OCI-LY7 (cell line): ENCODE results near the gene SHISAL2A.

Experiments used
- CTCF ChIP-seq: fragments of 200-600 bp; sonication (generic); conservative IDR thresholded peaks from 2 replicates; pipeline ENCODE4 v1.5.1; 2014; ENCODE audit warnings: mild to moderate bottlenecking, antibody characterized with exemption, low read length, moderate library complexity, mixed read lengths
- EZH2phosphoT487 ChIP-seq: fragments of 200-600 bp; sonication (generic); IDR thresholded peaks from 2 replicates; pipeline ENCODE4 v1.6.1; 2018; ENCODE audit warnings: low read depth, borderline replicate concordance, mild to moderate bottlenecking, mixed run types, antibody characterized with exemption, low read length, moderate library complexity, mixed read lengths

DNA sequence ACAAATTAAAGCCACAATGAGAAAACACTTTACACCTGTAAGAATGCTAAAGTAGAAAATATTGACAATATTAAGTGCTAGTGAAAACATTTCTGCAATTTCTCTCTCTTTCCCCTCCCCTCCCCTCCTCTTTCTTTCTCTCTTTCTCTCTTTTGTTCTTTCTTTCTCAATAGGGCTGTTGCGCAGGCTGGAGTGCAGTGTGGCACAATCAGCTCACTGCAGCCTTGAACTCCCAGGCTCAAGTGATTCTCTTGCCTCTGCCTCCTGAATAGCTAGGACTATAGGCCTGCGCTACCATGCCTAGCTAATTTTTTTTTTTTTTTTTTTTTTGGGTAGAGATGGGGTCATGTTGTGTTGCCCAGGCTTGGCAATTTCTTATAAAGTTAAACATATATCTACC lies 5.9 kb upstream of the SHISAL2A start:
- no peak for TF ChIP-seq CTCF
- no peak for TF ChIP-seq EZH2phosphoT487
